ENCODE data around the gene TPPP2.

Gene TPPP2

GRCh38 chr14:21077672-21078071 is 47.7 kb downstream of the TPPP2 start:
- in situ Hi-C loops (cut with HindIII; ENCODE audit: low sequenced_read_pairs) = no loop called here
- TF ChIP-seq CTCF (IDR thresholded peaks at IDR 0.05; ENCODE audit: low read depth, low read length, missing control alignments) = no peak
- H3K4me3 ChIP-seq (ENCODE audit: low read depth, low read length) = no peak overlapping the region
- DNase-seq (ENCODE audit: low read depth) = no peak

GRCh38 chr14:21078287-21078686 is 48.3 kb downstream of the TPPP2 start:
- in situ Hi-C loops (cut with HindIII; ENCODE audit: low sequenced_read_pairs) = no loop called here
- DNase-seq (ENCODE audit: low read depth) = no peak
- TF ChIP-seq CTCF (IDR thresholded peaks at IDR 0.05; ENCODE audit: low read depth, low read length, missing control alignments) = no peak
- H3K4me3 ChIP-seq (ENCODE audit: low read depth, low read length) = no peak overlapping the region

GRCh38 chr14:21078726-21079125 is 48.7 kb downstream of the TPPP2 start:
- in situ Hi-C loops (cut with HindIII; ENCODE audit: low sequenced_read_pairs) = no loop called here
- no peak for TF ChIP-seq CTCF (IDR thresholded peaks at IDR 0.05; ENCODE audit: low read depth, low read length, missing control alignments)
- no peak for DNase-seq (ENCODE audit: low read depth)
- H3K4me3 ChIP-seq (ENCODE audit: low read depth, low read length) = no peak overlapping the region

- no peak for DNase-seq (ENCODE audit: low read depth)
- no peak for TF ChIP-seq CTCF (IDR thresholded peaks at IDR 0.05; ENCODE audit: low read depth, low read length, missing control alignments)
- in situ Hi-C loops (cut with HindIII; ENCODE audit: low sequenced_read_pairs) = no loop called here
- no peak overlapping the region for H3K4me3 ChIP-seq (ENCODE audit: low read depth, low read length)
Measured at GRCh38 chr14:21081521-21082142, 51.6 kb downstream of the TPPP2 start.
